SJSA1 (cell line): ENCODE results near the gene CNIH2. TPM values are rescaled to one million over a fixed set of nuclear protein-coding genes. Genes with fewer than 3 reads are reported as not detected.
A peak's percentile ranks its signal among the peaks of the same experiment; 100 is the strongest.

Experiments used
- DNase-seq, 2 experiments: peaks; one replicate each; pipeline ENCODE4 v3.0.0-alpha.2; 2015 to 2020; ENCODE audit warnings: low spot score in 2 of 2, low read depth in 1 of 2
- H3K27ac ChIP-seq: fragments of 250-450 bp; sonication (Bioruptor Pico); 2 replicates; pipeline ENCODE4 v1.5.1; 2020; ENCODE audit warnings: mild to moderate bottlenecking, moderate library complexity
- H3K27me3 ChIP-seq: fragments of 250-450 bp; sonication (Bioruptor Pico); replicated peaks from 2 replicates; pipeline ENCODE4 v1.5.1; 2020; ENCODE audit warnings: mild to moderate bottlenecking, moderate library complexity
- H3K36me3 ChIP-seq: fragments of 250-450 bp; sonication (Bioruptor Pico); 2 replicates; pipeline ENCODE4 v1.5.1; 2020; ENCODE audit warnings: mild to moderate bottlenecking
- H3K4me1 ChIP-seq: fragments of 250-450 bp; sonication (Bioruptor Pico); replicated peaks from 2 replicates; pipeline ENCODE4 v1.6.1; 2021; ENCODE audit warnings: mild to moderate bottlenecking
- H3K4me3 ChIP-seq: fragments of 250-450 bp; sonication (Bioruptor Pico); 2 replicates; pipeline ENCODE4 v1.5.1; 2020; ENCODE audit warnings: mild to moderate bottlenecking
- H3K9me3 ChIP-seq: fragments of 250-450 bp; sonication (Bioruptor Pico); replicated peaks from 2 replicates; pipeline ENCODE4 v1.5.1; 2020; ENCODE audit warnings: mild to moderate bottlenecking
- total RNA-seq: library from RNA; depleted of rRNA; stranded (reverse); fragments of >200 nt; shearing (Covaris generic); gene quantifications from 2 replicates; pipeline ENCODE4 v1.2.3, GENCODE V29; 2014

The CNIH2 gene
- total RNA-seq, 1 experiment from 2014 or later: 2.8 TPM

GRCh38 chr11:66322732-66323427, 44.9 kb downstream of the CNIH2 start:
- Histone ChIP-seq H3K9me3 (no peaks in the 10 kb centered on the region), H3K4me1 (peaks cover 61% of the 10 kb centered on the region), H3K4me3 (no peak overlapping the region), H3K36me3 (no peaks in the 10 kb centered on the region), H3K27ac (no peak overlapping the region), H3K27me3 (no peaks in the 10 kb centered on the region)
- DNase-seq: no peak

- no peak overlapping the region for H3K4me3 ChIP-seq
- H3K27me3 ChIP-seq: no peaks in the 10 kb centered on the region
- no peak overlapping the region for H3K27ac ChIP-seq
- H3K4me1 ChIP-seq: peaks cover 61% of the 10 kb centered on the region
- H3K36me3 ChIP-seq: no peaks in the 10 kb centered on the region
- no peaks in the 10 kb centered on the region for H3K9me3 ChIP-seq
- DNase-seq: no peak
Observed at GRCh38 chr11:66323684-66324083, 45.7 kb downstream of the CNIH2 start.

GRCh38 chr11:66324664-66325063, 46.7 kb downstream of the CNIH2 start:
- no peaks in the 10 kb centered on the region for H3K9me3 ChIP-seq
- H3K27ac ChIP-seq: peak overlapping the region; percentile 75
- H3K4me3 ChIP-seq: no peak overlapping the region
- no peaks in the 10 kb centered on the region for H3K27me3 ChIP-seq
- H3K4me1 ChIP-seq: peaks cover 64% of the 10 kb centered on the region
- no peaks in the 10 kb centered on the region for H3K36me3 ChIP-seq
- DNase-seq: peak; percentile 100

GRCh38 chr11:66325263-66325671, 47.3 kb downstream of the CNIH2 start:
- H3K9me3 ChIP-seq: no peaks in the 10 kb centered on the region

GRCh38 chr11:66326261-66327111, 48.5 kb downstream of the CNIH2 start:
- peaks cover 9% of the 10 kb centered on the region for H3K36me3 ChIP-seq
- H3K4me3 ChIP-seq: no peak overlapping the region
- H3K27ac ChIP-seq: peak overlapping the region; percentile 94
- peak; percentile 100 for DNase-seq
- H3K4me1 ChIP-seq: peaks cover 82% of the 10 kb centered on the region
- no peaks in the 10 kb centered on the region for H3K9me3 ChIP-seq
- no peaks in the 10 kb centered on the region for H3K27me3 ChIP-seq

More at GRCh38 chr11:66325263-66325671, 47.3 kb downstream of the CNIH2 start:
- Histone ChIP-seq H3K4me3 (no peak overlapping the region), H3K4me1 (peaks cover 70% of the 10 kb centered on the region), H3K27me3 (no peaks in the 10 kb centered on the region), H3K36me3 (no peaks in the 10 kb centered on the region), H3K27ac (peak overlapping the region; percentile 75)
- DNase-seq: peak in 1 of 2 experiments; percentile 82

- Histone ChIP-seq H3K4me3 (no peak overlapping the region), H3K36me3 (peaks cover 18% of the 10 kb centered on the region), H3K27me3 (no peaks in the 10 kb centered on the region), H3K4me1 (peaks cover 91% of the 10 kb centered on the region), H3K9me3 (no peaks in the 10 kb centered on the region), H3K27ac (peak overlapping the region; percentile 94)
- DNase-seq: peak; percentile 95 to 99
Observed at GRCh38 chr11:66327171-66328030, 49.4 kb downstream of the CNIH2 start.

GRCh38 chr11:66328031-66328301, 50.0 kb downstream of the CNIH2 start:
- DNase-seq: peak in 1 of 2 experiments; percentile 96
- H3K4me3 ChIP-seq: no peak overlapping the region
- peaks cover 92% of the 10 kb centered on the region for H3K4me1 ChIP-seq
- H3K9me3 ChIP-seq: no peaks in the 10 kb centered on the region
- no peaks in the 10 kb centered on the region for H3K27me3 ChIP-seq
- peak overlapping the region; percentile 94 for H3K27ac ChIP-seq
- H3K36me3 ChIP-seq: peaks cover 24% of the 10 kb centered on the region

- peak; percentile 99 to 100 for DNase-seq
- H3K4me1 ChIP-seq: peaks cover 89% of the 10 kb centered on the region
- no peak overlapping the region for H3K4me3 ChIP-seq
- H3K36me3 ChIP-seq: peaks cover 30% of the 10 kb centered on the region
- H3K9me3 ChIP-seq: no peaks in the 10 kb centered on the region
- H3K27ac ChIP-seq: peak overlapping the region; percentile 94
- no peaks in the 10 kb centered on the region for H3K27me3 ChIP-seq
Observed at GRCh38 chr11:66328302-66329144, 50.5 kb downstream of the CNIH2 start.

GRCh38 chr11:66329165-66329673, 51.2 kb downstream of the CNIH2 start:
- no peaks in the 10 kb centered on the region for H3K27me3 ChIP-seq
- peak in 1 of 2 experiments; percentile 66 for DNase-seq
- no peaks in the 10 kb centered on the region for H3K9me3 ChIP-seq
- peaks cover 35% of the 10 kb centered on the region for H3K36me3 ChIP-seq
- H3K27ac ChIP-seq: peak overlapping the region; percentile 94
- H3K4me1 ChIP-seq: peaks cover 82% of the 10 kb centered on the region
- no peak overlapping the region for H3K4me3 ChIP-seq

- H3K27ac ChIP-seq: peak overlapping the region; percentile 94
Observed at GRCh38 chr11:66330931-66331330, 53.0 kb downstream of the CNIH2 start.

GRCh38 chr11:66331542-66332370, 53.8 kb downstream of the CNIH2 start:
- H3K4me3 ChIP-seq: no peak overlapping the region

More at GRCh38 chr11:66330931-66331330, 53.0 kb downstream of the CNIH2 start:
- Histone ChIP-seq H3K9me3 (no peaks in the 10 kb centered on the region), H3K27me3 (no peaks in the 10 kb centered on the region), H3K36me3 (peaks cover 52% of the 10 kb centered on the region), H3K4me3 (no peak overlapping the region), H3K4me1 (peaks cover 82% of the 10 kb centered on the region)
- peak; percentile 99 for DNase-seq

More at GRCh38 chr11:66331542-66332370, 53.8 kb downstream of the CNIH2 start:
- H3K4me1 ChIP-seq: peaks cover 83% of the 10 kb centered on the region
- no peaks in the 10 kb centered on the region for H3K27me3 ChIP-seq
- no peak for DNase-seq
- peaks cover 55% of the 10 kb centered on the region for H3K36me3 ChIP-seq
- H3K27ac ChIP-seq: peak overlapping the region; percentile 45
- H3K9me3 ChIP-seq: no peaks in the 10 kb centered on the region
